ENCODE results near the gene LILRB1.
"Not testable (repeated sequence)": the region's sequence is repeated elsewhere in the genome, so short reads cannot be mapped to it uniquely, and the experiment has no call there.

The LILRB1 gene

DNA sequence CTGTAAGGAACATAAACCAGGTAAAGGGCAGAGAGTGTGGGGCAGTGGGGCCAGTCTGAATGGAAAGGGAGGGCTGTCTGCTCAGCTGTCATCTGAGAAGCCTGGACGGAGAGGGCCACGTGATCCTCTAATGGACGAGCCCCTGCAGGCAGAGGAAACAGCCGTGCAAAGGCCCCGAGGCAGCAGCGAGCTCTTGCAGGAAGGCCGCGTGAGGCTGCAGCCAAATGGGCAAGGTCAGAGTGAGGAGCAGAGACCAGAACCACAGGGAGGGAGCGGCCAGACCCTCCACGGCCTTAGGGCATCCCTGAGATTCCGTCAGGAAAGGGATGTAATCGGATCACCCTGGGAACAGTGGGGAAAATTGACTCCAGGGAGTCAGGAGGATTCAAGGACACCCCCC, 36.9 kb downstream of the LILRB1 start:
- DNase-seq, result no peak

DNA sequence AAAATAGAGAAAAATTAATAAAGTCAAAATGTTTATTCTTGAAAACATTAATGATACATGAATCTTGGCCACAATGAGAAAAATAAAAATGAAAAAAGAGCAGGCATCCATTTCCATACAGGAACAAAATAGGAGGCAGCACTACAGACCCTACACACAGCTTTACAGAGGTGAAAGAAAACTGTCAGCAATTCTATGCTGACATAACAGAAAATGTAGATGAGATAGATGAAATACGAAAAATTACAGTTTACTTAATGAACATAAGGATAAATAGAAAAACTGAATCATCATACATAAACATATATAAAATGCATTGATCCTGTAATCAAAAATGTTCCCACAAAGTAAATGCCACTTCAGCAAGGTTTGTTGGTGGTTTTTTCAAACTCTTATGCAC, 38.1 kb downstream of the LILRB1 start:
- no peak for DNase-seq

DNA sequence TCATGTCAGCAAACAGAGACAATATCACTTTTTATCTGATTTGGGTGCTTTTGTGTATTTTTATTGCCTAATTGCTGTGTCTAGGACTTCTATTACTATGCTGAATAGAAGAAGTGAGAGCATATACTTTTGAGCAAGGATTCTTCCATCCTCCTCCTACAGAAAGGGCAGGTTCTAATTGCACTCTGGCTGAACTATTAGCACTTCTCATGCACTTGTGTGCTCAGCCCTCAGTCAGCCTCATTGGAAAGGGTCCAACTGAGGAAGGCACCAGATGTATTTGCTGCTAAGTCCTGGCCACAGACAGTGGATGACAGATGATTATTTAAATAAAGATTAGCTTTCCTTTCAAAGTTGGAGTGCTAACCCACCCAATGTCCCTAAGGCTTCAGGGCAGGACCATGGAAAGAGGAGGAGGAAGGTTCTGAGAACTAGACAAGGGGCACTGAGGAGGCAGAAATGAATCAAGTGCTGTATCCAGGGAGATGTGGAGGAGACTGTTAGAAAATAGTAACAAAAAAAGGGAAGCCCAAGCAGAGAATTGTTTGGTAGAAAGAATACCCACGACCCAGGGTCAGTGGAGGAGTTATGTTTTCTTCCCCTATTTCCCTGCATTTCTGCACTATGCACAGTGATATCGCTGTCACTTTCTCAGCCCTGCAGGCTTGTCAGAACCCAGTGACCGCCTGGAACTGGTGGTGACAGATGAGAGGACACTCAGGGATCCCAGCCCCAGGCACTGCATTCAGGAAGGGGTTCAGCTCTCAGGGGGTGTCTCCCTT, 40.5 kb downstream of the LILRB1 start:
- DNase-seq, result no peak

DNA sequence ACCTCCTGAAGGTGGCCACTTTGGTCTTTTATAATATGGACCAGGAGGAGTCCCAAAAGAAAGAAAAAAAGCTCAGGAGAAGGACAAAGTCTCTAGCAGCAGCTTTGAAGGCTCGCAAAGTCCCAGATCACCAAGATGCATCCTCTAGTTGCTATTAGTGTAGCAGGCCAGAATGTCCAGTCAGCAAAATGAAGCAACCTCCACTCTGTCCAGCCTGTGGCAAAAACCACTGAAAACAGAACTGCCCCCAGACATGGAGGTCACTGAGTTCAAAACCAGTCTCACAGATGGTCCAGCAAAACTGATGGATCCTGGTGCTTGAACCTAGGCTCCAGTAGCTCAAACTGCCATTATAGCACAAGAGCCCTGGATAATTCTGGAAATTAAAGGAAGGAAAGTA, 42.9 kb downstream of the LILRB1 start:
- DNase-seq, result no peak

DNA sequence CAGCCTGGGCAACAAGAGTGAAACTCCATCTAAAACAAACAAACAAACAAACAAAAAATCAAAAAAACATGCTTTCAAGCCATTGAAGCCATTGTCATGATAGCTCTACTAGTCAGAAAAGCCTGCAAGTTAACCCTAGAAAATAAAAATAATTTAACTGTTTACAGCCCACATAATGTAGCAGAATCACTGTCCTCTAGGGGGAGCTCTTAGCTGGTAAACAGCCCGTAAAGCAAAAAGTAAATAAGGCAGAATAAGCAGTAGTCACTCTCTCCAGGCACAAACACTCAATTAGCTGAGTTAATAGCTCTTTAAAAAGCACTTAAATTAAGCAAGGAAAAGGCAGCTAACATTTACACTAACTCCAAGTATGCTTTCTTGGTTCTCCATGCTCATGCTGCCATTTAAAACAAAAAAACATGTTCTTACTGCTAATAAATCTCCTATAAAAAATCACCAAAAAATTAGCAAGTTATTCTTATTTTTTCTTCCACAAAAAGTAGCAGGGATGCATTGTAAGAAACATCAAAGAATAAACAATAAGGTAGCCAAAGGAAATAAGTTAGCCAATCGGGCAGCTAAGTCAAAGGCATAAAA, 43.8 kb downstream of the LILRB1 start:
- DNase-seq, result peak; percentile 26 to 43

DNA sequence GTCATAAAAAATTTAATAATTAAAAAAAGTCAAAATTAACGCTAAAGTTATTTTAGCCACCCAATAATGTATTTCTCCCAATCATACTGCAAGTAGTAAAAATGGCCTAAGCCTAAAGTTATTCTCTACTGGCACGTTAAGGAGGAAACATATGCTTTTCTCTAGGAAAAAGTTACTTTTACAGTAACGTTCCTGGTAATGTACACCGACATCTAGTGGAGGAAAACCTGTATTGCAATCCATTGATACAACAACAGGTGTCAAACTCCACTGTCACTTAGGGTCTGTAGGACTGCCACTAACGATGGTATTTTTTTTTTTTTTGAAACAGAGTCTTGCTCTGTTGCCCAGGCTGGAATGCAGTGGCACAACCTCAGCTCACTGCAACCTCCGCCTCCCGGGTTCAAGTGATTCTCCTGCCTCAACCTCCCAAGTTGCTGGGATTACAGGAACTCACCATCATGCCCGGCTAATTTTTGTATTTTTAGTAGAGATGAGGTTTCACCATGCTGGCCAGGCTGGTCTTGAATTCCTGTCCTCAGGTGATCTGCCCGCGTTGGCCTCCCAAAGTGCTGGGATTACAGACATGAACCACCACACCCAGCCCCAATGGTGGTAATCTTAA, 46.0 kb downstream of the LILRB1 start:
- peak; percentile 30 to 43 for DNase-seq

DNA sequence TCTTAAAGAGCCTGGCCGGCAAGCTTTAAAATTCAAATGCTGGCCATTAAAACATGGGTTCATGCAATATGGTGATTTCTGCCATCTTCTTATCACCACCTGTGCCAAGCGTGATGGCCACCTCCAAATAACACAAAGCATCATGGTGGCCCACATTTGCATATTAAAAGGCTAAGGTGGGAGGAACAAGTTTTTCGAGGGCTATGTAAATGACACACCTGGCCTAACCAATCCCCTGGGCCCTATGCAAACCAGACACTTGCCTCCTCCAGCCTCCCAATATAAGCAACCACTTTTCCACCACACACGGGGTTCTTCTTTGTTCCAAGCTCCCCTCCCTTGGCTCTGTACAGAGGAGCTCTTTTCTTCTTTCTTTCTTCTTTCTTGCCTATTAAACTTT, 46.9 kb downstream of the LILRB1 start:
- DNase-seq, result no peak

DNA sequence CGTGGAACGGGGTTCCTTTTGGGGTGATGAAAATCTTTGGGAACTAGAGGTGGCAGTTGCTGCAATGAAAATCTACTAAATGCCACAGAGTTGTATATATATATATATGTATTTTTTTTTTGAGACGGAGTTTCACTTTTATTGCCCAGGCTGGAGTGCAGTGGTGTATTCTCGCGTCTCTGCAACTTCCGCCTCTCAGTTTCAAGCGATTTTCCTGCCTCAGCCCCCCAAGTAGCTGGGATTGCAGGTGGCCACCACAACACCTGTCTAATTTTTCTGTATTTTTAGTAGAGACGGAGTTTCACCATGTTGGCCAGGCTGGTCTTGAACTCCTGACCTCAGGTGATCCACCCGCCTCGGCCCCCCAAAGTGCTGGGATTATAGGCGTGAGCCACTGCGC, 51.3 kb downstream of the LILRB1 start:
- not testable (repeated sequence) for DNase-seq

DNA sequence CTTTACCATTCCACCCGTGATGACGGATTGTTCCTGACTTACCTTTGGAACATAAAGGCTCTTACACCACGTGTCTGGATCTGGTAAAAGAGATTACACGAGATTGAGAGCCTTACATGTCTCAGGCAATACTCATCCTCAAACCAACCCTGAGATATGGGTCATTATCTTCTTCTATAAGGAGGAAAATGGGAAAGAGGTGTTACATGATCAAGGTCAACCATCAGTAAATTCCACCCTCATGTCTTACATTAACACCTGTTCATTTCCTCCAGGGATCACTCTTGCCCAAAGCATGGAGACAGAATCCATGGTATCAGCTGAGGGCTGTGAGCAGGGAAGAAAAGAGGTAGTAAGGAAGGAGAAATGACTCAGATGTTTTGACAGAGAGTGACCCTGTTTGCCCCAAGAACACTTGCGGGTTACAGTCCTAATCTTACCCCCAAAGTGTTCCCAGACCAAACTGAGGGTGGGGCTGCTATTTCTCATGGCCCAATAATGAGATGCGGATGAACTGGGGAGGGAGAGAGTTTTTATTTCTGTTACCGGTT, 52.1 kb downstream of the LILRB1 start:
- no peak for DNase-seq

DNA sequence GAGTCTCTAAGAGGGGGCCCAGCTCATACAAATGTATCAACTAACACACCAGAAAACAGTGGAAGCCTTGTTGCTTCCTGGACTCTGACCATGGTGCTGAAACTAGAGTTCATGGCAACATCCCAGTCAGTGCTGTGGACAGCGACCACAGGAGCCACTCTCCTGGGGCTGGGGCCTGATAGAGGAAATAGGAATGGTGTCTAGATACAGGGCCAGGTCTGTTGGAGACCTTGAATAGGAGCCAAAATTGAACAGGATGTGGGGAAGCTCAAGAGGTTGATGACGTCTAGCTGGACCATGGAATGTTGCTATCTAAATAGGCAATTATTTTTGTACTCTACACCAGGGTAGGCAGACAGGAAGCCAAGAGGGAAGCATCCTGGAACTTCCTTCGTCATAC, 54.2 kb downstream of the LILRB1 start:
- DNase-seq, result no peak

All from NCI-H446 (cell line).